ENCODE results near the gene GDF10. TPM values are rescaled to one million over a fixed set of nuclear protein-coding genes. Genes with fewer than 3 reads are reported as not detected.

Gene GDF10
- total and polyA plus RNA-seq, 10 of the 15 experiments (the other 5 are each of a cell fraction or from before 2014, with no cell fraction given), result not detected

DNA sequence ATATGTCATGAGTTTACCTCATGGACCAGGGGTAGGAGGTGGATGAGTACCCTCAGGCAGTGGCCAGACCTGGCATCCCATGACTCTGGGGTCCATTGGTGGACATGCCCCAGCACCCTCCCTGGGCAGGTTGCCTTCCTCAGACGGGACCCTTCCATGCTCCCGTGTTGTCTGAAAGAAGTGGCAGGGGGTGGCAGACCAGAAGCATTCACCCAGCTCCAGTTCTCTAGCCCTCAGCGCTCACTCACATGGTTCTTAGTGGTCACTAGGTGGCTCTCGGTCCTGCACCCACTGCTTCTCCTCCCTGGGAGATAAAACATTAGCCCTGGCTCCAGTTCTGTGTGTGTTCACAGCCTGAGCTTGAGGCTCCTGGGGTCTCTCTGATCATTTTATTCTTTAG is 54.2 kb downstream of the GDF10 start (continued):
- no peak for TF ChIP-seq RCOR1 (conservative IDR thresholded peaks at IDR 0.05; ENCODE audit: low read depth, low read length)
- TF ChIP-seq RUNX3 (IDR thresholded peaks at IDR 0.05; ENCODE audit: low read length), result no peak
- no peak for TF ChIP-seq KAT2A (conservative IDR thresholded peaks at IDR 0.05; ENCODE audit: control insufficient read depth, low read depth, low read length)
- TF ChIP-seq, protein P1, sequence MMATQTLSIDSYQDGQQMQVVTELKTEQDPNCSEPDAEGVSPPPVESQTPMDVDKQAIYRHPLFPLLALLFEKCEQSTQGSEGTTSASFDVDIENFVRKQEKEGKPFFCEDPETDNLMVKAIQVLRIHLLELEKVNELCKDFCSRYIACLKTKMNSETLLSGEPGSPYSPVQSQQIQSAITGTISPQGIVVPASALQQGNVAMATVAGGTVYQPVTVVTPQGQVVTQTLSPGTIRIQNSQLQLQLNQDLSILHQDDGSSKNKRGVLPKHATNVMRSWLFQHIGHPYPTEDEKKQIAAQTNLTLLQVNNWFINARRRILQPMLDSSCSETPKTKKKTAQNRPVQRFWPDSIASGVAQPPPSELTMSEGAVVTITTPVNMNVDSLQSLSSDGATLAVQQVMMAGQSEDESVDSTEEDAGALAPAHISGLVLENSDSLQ (IDR thresholded peaks at IDR 0.05), result no peak
- no peak for TF ChIP-seq NR2F1 (conservative IDR thresholded peaks at IDR 0.05)
- no peak for TF ChIP-seq SUPT20H (IDR thresholded peaks at IDR 0.05; ENCODE audit: borderline replicate concordance, control insufficient read depth, low read depth, low read length)
- TF ChIP-seq, protein P2, sequence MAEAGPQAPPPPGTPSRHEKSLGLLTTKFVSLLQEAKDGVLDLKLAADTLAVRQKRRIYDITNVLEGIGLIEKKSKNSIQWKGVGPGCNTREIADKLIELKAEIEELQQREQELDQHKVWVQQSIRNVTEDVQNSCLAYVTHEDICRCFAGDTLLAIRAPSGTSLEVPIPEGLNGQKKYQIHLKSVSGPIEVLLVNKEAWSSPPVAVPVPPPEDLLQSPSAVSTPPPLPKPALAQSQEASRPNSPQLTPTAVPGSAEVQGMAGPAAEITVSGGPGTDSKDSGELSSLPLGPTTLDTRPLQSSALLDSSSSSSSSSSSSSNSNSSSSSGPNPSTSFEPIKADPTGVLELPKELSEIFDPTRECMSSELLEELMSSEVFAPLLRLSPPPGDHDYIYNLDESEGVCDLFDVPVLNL (IDR thresholded peaks at IDR 0.05; ENCODE audit: low read depth, low read length), result no peak
- no peak for TF ChIP-seq EED (IDR thresholded peaks at IDR 0.05; ENCODE audit: low read depth)
- no peak for TF ChIP-seq TBL1XR1 (IDR thresholded peaks at IDR 0.05; ENCODE audit: low read depth, low read length)

DNA sequence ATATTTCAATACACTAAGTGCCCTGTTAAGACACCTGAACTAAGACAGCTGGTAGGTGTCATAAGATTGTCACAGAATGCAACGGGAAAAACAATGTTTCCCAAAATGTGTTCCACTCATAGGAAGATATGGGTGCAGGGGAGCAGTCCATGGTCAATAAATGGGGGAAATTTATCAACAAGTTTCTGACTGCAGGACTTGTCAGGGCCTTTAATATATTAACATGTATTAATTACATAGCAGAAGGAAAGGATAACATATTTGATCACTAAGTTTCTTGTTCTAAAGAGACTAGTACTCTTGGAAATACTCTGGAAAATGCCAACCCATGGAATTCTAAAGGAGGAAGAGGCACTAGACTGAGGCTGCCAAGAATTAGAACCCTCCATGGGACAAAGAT is 54.9 kb downstream of the GDF10 start:
- H3K9ac ChIP-seq (ENCODE audit: control insufficient read depth, insufficient read depth, low read length), result no peak overlapping the region
- no peaks in the 10 kb centered on the region for H3K9me3 ChIP-seq (replicated peaks; ENCODE audit: control insufficient read depth, insufficient read depth, low read length)
- SMC1A ChIA-PET (ENCODE audit: uncharacterized antibody, unreplicated experiment), result no interaction called here
- POLR2A ChIA-PET, result no interaction called here
- in situ Hi-C loops (cut with MboI) (no loop called here), intact Hi-C loops (cut with micrococcal nuclease; ENCODE audit: unreplicated experiment) (no loop called here)
- no peaks in the 10 kb centered on the region for H3K79me2 ChIP-seq (ENCODE audit: control insufficient read depth, insufficient read depth, low read length)
- no peak for ATAC-seq
- DNase-seq (ENCODE audit: low read depth, low spot score), result no peak
- H3K4me3 ChIP-seq, result no peak overlapping the region
- H3K27me3 ChIP-seq (replicated peaks in 1 of 2; ENCODE audit: control insufficient read depth in 2 of 2, insufficient read depth in 2 of 2, low read length in 1 of 2), result no peaks in the 10 kb centered on the region; a peak in 1 of 4 replicates
- RAD21 ChIA-PET (ENCODE audit: unreplicated experiment), result no interaction called here
- no peak for FAIRE-seq
- H3K27ac ChIP-seq (ENCODE audit: control insufficient read depth, insufficient read depth), result no peak overlapping the region
- H2AFZ ChIP-seq (ENCODE audit: control insufficient read depth, low read depth, low read length), result no peak overlapping the region
- no peaks in the 10 kb centered on the region for H3K4me1 ChIP-seq (ENCODE audit: control insufficient read depth, insufficient read depth, low read length)
- CTCF ChIA-PET, result interaction anchor here (2.1 kb wide), 1 partner anchor 15 kb away, joined by 6 read pairs; no protein-coding TSS in a partner anchor
- no peak overlapping the region for H3K4me2 ChIP-seq (ENCODE audit: control insufficient read depth, insufficient read depth)
- BruUV-seq (replicated peaks), result no TSS peak
- no peaks in the 10 kb centered on the region for H4K20me1 ChIP-seq (ENCODE audit: control insufficient read depth, insufficient read depth)
- 0% methylated on average over 1 of the region's 1 CpG for WGBS (ENCODE audit: insufficient coverage, insufficient replicate concordance, low lambda C conversion rate, missing lambda C conversion rate)
- H3K36me3 ChIP-seq (ENCODE audit: control insufficient read depth in 2 of 2, insufficient read depth in 2 of 2, low read length in 1 of 2), result no peaks in the 10 kb centered on the region
- TF ChIP-seq TARDBP (IDR thresholded peaks at IDR 0.05; ENCODE audit: borderline replicate concordance), result no peak
- TF ChIP-seq, protein P3, sequence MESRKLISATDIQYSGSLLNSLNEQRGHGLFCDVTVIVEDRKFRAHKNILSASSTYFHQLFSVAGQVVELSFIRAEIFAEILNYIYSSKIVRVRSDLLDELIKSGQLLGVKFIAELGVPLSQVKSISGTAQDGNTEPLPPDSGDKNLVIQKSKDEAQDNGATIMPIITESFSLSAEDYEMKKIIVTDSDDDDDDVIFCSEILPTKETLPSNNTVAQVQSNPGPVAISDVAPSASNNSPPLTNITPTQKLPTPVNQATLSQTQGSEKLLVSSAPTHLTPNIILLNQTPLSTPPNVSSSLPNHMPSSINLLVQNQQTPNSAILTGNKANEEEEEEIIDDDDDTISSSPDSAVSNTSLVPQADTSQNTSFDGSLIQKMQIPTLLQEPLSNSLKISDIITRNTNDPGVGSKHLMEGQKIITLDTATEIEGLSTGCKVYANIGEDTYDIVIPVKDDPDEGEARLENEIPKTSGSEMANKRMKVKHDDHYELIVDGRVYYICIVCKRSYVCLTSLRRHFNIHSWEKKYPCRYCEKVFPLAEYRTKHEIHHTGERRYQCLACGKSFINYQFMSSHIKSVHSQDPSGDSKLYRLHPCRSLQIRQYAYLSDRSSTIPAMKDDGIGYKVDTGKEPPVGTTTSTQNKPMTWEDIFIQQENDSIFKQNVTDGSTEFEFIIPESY (IDR thresholded peaks at IDR 0.05), result no peak
- no peak for TF ChIP-seq NRF1 (conservative IDR thresholded peaks at IDR 0.05; ENCODE audit: low read depth, low read length)
- TF ChIP-seq, protein P4, sequence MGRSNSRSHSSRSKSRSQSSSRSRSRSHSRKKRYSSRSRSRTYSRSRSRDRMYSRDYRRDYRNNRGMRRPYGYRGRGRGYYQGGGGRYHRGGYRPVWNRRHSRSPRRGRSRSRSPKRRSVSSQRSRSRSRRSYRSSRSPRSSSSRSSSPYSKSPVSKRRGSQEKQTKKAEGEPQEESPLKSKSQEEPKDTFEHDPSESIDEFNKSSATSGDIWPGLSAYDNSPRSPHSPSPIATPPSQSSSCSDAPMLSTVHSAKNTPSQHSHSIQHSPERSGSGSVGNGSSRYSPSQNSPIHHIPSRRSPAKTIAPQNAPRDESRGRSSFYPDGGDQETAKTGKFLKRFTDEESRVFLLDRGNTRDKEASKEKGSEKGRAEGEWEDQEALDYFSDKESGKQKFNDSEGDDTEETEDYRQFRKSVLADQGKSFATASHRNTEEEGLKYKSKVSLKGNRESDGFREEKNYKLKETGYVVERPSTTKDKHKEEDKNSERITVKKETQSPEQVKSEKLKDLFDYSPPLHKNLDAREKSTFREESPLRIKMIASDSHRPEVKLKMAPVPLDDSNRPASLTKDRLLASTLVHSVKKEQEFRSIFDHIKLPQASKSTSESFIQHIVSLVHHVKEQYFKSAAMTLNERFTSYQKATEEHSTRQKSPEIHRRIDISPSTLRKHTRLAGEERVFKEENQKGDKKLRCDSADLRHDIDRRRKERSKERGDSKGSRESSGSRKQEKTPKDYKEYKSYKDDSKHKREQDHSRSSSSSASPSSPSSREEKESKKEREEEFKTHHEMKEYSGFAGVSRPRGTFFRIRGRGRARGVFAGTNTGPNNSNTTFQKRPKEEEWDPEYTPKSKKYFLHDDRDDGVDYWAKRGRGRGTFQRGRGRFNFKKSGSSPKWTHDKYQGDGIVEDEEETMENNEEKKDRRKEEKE (IDR thresholded peaks at IDR 0.05), result no peak
- no peak for TF ChIP-seq ZNF384 (IDR thresholded peaks at IDR 0.05; ENCODE audit: borderline replicate concordance, low read depth, low read length)
- TF ChIP-seq, protein P1 (IDR thresholded peaks at IDR 0.05), result no peak
- TF ChIP-seq IKZF1 (conservative IDR thresholded peaks at IDR 0.05), result no peak
